ENCODE results near the gene TLR6.

- TF ChIP-seq POLR2A (IDR thresholded peaks at IDR 0.05; ENCODE audit: low read depth, low read length) (no peak), POLR2AphosphoS5 (IDR thresholded peaks at IDR 0.05; ENCODE audit: low read depth, low read length) (no peak)
These were observed 73.5 kb downstream of the TLR6 start for GRCh38 chr4:38783109-38783460.
